OCI-LY3 (cell line): ENCODE data around the gene GANAB.

Experiments
- EZH2phosphoT487 ChIP-seq: fragments of 200-600 bp; shearing (Covaris generic); IDR thresholded peaks from 2 replicates; pipeline ENCODE4 v1.6.1; 2018; ENCODE audit warnings: antibody characterized with exemption, mixed run types, low read depth
- TF ChIP-seq, protein P1 (sequence below): fragments of 200-600, 300-600 bp; sonication (generic); IDR thresholded peaks from 2 replicates; pipeline ENCODE4 v1.5.1; 2014; ENCODE audit warnings: antibody characterized with exemption, low read length, low read depth

DNA sequence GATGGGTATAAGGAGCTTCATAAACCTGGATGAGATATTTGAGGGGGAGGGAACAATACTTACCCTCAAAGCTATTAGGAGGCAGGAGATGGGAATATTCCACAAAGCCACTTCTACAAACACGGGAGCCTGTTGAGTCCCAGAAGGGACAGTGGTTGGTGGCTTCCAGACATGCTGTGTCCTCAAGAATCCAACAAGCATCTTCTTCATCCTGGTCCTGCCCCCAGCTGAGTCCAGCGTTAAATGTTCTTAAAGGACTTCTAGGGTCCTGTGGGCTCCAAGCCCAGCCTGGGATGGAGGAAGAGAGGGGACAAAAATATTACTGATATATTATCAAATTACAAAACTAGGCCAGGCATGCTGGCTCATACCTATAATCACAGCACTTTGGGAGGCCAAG is 21.0 kb upstream of the GANAB start:
- TF ChIP-seq, protein P1, sequence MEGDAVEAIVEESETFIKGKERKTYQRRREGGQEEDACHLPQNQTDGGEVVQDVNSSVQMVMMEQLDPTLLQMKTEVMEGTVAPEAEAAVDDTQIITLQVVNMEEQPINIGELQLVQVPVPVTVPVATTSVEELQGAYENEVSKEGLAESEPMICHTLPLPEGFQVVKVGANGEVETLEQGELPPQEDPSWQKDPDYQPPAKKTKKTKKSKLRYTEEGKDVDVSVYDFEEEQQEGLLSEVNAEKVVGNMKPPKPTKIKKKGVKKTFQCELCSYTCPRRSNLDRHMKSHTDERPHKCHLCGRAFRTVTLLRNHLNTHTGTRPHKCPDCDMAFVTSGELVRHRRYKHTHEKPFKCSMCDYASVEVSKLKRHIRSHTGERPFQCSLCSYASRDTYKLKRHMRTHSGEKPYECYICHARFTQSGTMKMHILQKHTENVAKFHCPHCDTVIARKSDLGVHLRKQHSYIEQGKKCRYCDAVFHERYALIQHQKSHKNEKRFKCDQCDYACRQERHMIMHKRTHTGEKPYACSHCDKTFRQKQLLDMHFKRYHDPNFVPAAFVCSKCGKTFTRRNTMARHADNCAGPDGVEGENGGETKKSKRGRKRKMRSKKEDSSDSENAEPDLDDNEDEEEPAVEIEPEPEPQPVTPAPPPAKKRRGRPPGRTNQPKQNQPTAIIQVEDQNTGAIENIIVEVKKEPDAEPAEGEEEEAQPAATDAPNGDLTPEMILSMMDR, result no peak
- TF ChIP-seq EZH2phosphoT487, result no peak
